Liver (tissue), 9 donors: ENCODE results near the gene CYBA. TPM values are rescaled to one million over a fixed set of nuclear protein-coding genes. Genes with fewer than 3 reads are reported as not detected.

Experiments
- DNase-seq: peaks from one replicate; pipeline ENCODE4 v3.0.0-alpha.2; 2017; ENCODE audit warnings: low spot score
- H3K27ac ChIP-seq, 2 donors: one replicate each; pipeline ENCODE4 v1.7.0; 2013; ENCODE audit warnings: inconsistent platforms in 2 of 2, low read length in 2 of 2, control low read depth in 1 of 2, low read depth in 1 of 2, mild to moderate bottlenecking in 1 of 2
- H3K27me3 ChIP-seq, 4 donors: one replicate each; pipeline versions ENCODE4 v1.6.1 to v1.7.0; 2013; ENCODE audit warnings: low read length in 3 of 4, inconsistent platforms in 1 of 4, mild to moderate bottlenecking in 1 of 4, moderate library complexity in 1 of 4; ENCODE audit not compliant: control insufficient read depth in 4 of 4, insufficient read depth in 4 of 4
- H3K36me3 ChIP-seq, 4 donors: one replicate each; pipeline versions ENCODE4 v1.6.1 to v1.7.0; 2013; ENCODE audit warnings: low read length in 3 of 4, mild to moderate bottlenecking in 3 of 4, low read depth in 1 of 4, moderate library complexity in 1 of 4; ENCODE audit not compliant: control insufficient read depth in 4 of 4, insufficient read depth in 3 of 4
- H3K4me1 ChIP-seq, 4 donors: one replicate each; pipeline versions ENCODE4 v1.6.1 to v1.7.0; 2013; ENCODE audit warnings: low read length in 3 of 4, mild to moderate bottlenecking in 3 of 4, moderate library complexity in 1 of 4; ENCODE audit not compliant: control insufficient read depth in 4 of 4, insufficient read depth in 4 of 4
- H3K4me3 ChIP-seq, 3 donors: one replicate each; pipeline versions ENCODE4 v1.6.1 to v1.7.0; 2013; ENCODE audit warnings: low read length in 3 of 3, control low read depth in 1 of 3, low read depth in 1 of 3, mild to moderate bottlenecking in 1 of 3
- H3K9ac ChIP-seq, 2 donors: one replicate each; pipeline ENCODE4 v1.7.0; 2013; ENCODE audit warnings: low read length in 2 of 2, mild to moderate bottlenecking in 2 of 2, moderate library complexity in 2 of 2, control low read depth in 1 of 2, low read depth in 1 of 2
- H3K9me3 ChIP-seq, 4 donors: one replicate each; pipeline versions ENCODE4 v1.6.1 to v1.7.0; 2013; ENCODE audit warnings: low read length in 3 of 4; ENCODE audit not compliant: control insufficient read depth in 4 of 4
- EGR1 ChIP-seq, 2 donors: IDR thresholded peaks; 2 replicates each; pipeline ENCODE4 v1.6.1; 2016 to 2018; ENCODE audit warnings: antibody characterized with exemption in 2 of 2, low read depth in 2 of 2
- FOXA1 ChIP-seq: IDR thresholded peaks from 2 replicates; pipeline ENCODE4 v1.6.1; 2016; ENCODE audit warnings: antibody characterized with exemption
- FOXA2 ChIP-seq: IDR thresholded peaks from 2 replicates; pipeline ENCODE4 v1.6.1; 2016; ENCODE audit warnings: antibody characterized with exemption
- GABPA ChIP-seq, 2 donors: IDR thresholded peaks in 1 of 2; conservative IDR thresholded peaks in 1 of 2; 2 replicates each; pipeline ENCODE4 v1.6.1; 2016; ENCODE audit warnings: antibody characterized with exemption in 2 of 2, mild to moderate bottlenecking in 1 of 2, moderate library complexity in 1 of 2
- HNF4A ChIP-seq, 2 donors: conservative IDR thresholded peaks; 2 replicates each; pipeline ENCODE4 v1.6.1; 2016; ENCODE audit warnings: antibody characterized with exemption in 2 of 2, mild to moderate bottlenecking in 2 of 2
- HNF4G ChIP-seq: IDR thresholded peaks from 2 replicates; pipeline ENCODE4 v1.6.1; 2016; ENCODE audit warnings: antibody characterized with exemption
- JUND ChIP-seq, 2 donors: IDR thresholded peaks; 2 replicates each; pipeline ENCODE4 v1.6.1; 2016; ENCODE audit warnings: antibody characterized with exemption in 2 of 2
- MAX ChIP-seq: IDR thresholded peaks from 2 replicates; pipeline ENCODE4 v1.6.1; 2016; ENCODE audit warnings: antibody characterized with exemption
- RAD21 ChIP-seq, 2 donors: IDR thresholded peaks; 2 replicates each; pipeline ENCODE4 v1.6.1; 2016; ENCODE audit warnings: antibody characterized with exemption in 2 of 2, mild to moderate bottlenecking in 2 of 2
- REST ChIP-seq: IDR thresholded peaks from 2 replicates; pipeline ENCODE4 v1.6.1; 2016; ENCODE audit warnings: antibody characterized with exemption, mild to moderate bottlenecking
- RXRA ChIP-seq, 2 donors: IDR thresholded peaks; 2 replicates each; pipeline ENCODE4 v1.6.1; 2017 to 2018; ENCODE audit warnings: antibody characterized with exemption in 2 of 2, mild to moderate bottlenecking in 1 of 2
- SP1 ChIP-seq: IDR thresholded peaks from 2 replicates; pipeline ENCODE4 v1.6.1; 2018; ENCODE audit warnings: antibody characterized with exemption, mild to moderate bottlenecking
- TAF1 ChIP-seq: conservative IDR thresholded peaks from 2 replicates; pipeline ENCODE4 v1.6.1; 2016; ENCODE audit warnings: antibody characterized with exemption, mild to moderate bottlenecking
- YY1 ChIP-seq: IDR thresholded peaks from 2 replicates; pipeline ENCODE4 v1.6.1; 2016; ENCODE audit warnings: antibody characterized with exemption, mild to moderate bottlenecking
- ZBTB33 ChIP-seq: IDR thresholded peaks from 2 replicates; pipeline ENCODE4 v1.6.1; 2016; ENCODE audit warnings: antibody characterized with exemption
- WGBS: extraction: QIAGEN DNeasy Blood & Tissue Kit; methylation state at CpG from one replicate; pipeline ENCODE4 v1.1.7; 2013; 5-methylcytosine and 5-hydroxymethylcytosine counted together
- polyA plus RNA-seq, 2 donors: library from polyadenylated mRNA; stranded (reverse) in 1 of 2; unstranded in 1 of 2; fragments of 200-250 nt in 1 of 2; fragments of >200 nt in 1 of 2; fragmentation: Nextera tagmentation in 1 of 2; extraction: Ambion mirVana in 1 of 2; gene quantifications; one replicate each; pipeline versions ENCODE4 v1.2.1 to v1.2.3, GENCODE V29; 2013 to 2015
- total RNA-seq, 2 donors: library from RNA; depleted of rRNA; stranded (reverse); fragments of >200 nt; gene quantifications; one replicate each; pipeline ENCODE4 v1.2.3, GENCODE V29; 2014
- TF ChIP-seq, protein P1 (sequence below): IDR thresholded peaks from 2 replicates; pipeline ENCODE4 v1.6.1; 2016; ENCODE audit warnings: antibody characterized with exemption
- TF ChIP-seq, protein P2 (sequence below): fragments of 150-350 bp; IDR thresholded peaks from 2 replicates; pipeline ENCODE4 v1.5.1; 2017; ENCODE audit warnings: improper control_type of control experiment, low read depth, low read length; ENCODE audit not compliant: missing input control
- donor health status: healthy.
- donor health status: healthy.
- donor health status: healthy.
- donor health status: healthy.
- donor health status: healthy.

Gene CYBA
- total RNA-seq = 100 to 1,000 TPM in 1 of 2 donors, 10 to 100 TPM in 1; 45.8 to 217 TPM
- polyA plus RNA-seq = 10 to 100 TPM; 39.0 to 59.5 TPM

DNA sequence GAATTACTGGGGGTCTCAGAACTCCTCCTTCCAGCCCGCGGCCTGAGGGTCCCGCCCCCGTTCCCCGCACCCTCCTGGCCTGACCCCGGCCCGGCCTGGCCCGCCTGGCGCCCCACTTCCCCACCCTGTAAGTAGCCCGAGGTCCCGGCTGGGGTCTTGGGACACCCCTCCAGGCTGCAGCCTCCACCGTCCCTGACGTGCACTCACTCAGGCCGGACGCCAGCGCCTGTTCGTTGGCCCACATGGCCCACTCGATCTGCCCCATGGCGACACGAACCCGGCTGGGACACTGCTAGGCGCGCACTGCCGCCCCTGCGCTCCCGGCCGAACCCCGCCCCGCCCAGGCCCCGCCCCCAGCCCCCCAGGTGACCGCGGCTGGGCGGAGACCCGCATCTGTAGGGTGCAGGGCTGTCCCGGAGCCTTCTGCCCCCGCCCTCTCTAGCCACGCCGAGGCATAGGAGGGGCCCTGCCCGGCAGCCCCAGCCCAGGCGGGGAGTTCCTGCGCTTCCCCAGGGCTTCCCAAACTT lies at the start of gene CYBA:
Gene CYBA, minus strand, starts transcription at position 305 of the 527 bp plus-strand sequence. Its CDS starts 40 bp downstream, at position 265.
- H3K36me3 ChIP-seq = peaks cover 9 to 28% (median 15%) of the 10 kb centered on the region in 4 donors
- H3K4me3 ChIP-seq = peak within 1 kb of the TSS; percentile 44 to 57 (median 47)
- H3K4me1 ChIP-seq = peaks cover 0 to 11% (median 3%) of the 10 kb centered on the region in 4 donors
- peak within 1 kb of the TSS; percentile 14 to 45 for H3K9ac ChIP-seq
- peak; percentile 78 for DNase-seq
- no peaks in the 10 kb centered on the region for H3K9me3 ChIP-seq
- 49% methylated on average over 41 of the region's 41 CpGs for WGBS
- H3K27ac ChIP-seq = peak within 1 kb of the TSS; percentile 80 to 82
- TF ChIP-seq REST (no peak), FOXA2 (no peak), GABPA (IDR thresholded peaks at IDR 0.05 in 1 of 2, conservative IDR thresholded peaks at IDR 0.05 in 1 of 2) (no peak), JUND (IDR thresholded peaks at IDR 0.05) (no peak), RAD21 (IDR thresholded peaks at IDR 0.05) (no peak), YY1 (no peak), FOXA1 (no peak), HNF4A (conservative IDR thresholded peaks at IDR 0.05) (no peak), RXRA (IDR thresholded peaks at IDR 0.05) (no peak), HNF4G (no peak), ZBTB33 (no peak), TAF1 (no peak), EGR1 (IDR thresholded peaks at IDR 0.05; ENCODE audit: low read depth in 2 of 2) (no peak), MAX (no peak), SP1 (no peak)
- TF ChIP-seq, protein P1, sequence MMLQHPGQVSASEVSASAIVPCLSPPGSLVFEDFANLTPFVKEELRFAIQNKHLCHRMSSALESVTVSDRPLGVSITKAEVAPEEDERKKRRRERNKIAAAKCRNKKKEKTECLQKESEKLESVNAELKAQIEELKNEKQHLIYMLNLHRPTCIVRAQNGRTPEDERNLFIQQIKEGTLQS = no peak
- TF ChIP-seq, protein P2, sequence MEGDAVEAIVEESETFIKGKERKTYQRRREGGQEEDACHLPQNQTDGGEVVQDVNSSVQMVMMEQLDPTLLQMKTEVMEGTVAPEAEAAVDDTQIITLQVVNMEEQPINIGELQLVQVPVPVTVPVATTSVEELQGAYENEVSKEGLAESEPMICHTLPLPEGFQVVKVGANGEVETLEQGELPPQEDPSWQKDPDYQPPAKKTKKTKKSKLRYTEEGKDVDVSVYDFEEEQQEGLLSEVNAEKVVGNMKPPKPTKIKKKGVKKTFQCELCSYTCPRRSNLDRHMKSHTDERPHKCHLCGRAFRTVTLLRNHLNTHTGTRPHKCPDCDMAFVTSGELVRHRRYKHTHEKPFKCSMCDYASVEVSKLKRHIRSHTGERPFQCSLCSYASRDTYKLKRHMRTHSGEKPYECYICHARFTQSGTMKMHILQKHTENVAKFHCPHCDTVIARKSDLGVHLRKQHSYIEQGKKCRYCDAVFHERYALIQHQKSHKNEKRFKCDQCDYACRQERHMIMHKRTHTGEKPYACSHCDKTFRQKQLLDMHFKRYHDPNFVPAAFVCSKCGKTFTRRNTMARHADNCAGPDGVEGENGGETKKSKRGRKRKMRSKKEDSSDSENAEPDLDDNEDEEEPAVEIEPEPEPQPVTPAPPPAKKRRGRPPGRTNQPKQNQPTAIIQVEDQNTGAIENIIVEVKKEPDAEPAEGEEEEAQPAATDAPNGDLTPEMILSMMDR = no peak
- no peaks in the 10 kb centered on the region for H3K27me3 ChIP-seq
